Adrenal gland (tissue), 5 donors: ENCODE results near the gene SERPINA5.
A peak's percentile ranks its signal among the peaks of the same experiment; 100 is the strongest.

ENCODE experiments used
- CTCF ChIP-seq, 6 experiments: fragments of 450-650 bp in 4 of 6; fragments of 200-600 bp in 2 of 6; sonication (generic) in 1 of 6; IDR thresholded peaks; 1 replicate in 5 of 6; 2 replicates in 1 of 6; pipeline versions ENCODE4 v1.5.1 to v1.8.0; 2016 to 2021; ENCODE audit warnings: antibody characterized with exemption in 6 of 6, mild to moderate bottlenecking in 2 of 6, moderate library complexity in 1 of 6
- POLR2A ChIP-seq, 2 donors: fragments of 450-650 bp; IDR thresholded peaks; one replicate each; pipeline ENCODE4 v1.6.1; 2017; ENCODE audit warnings: antibody characterized with exemption in 2 of 2, mild to moderate bottlenecking in 2 of 2, moderate library complexity in 1 of 2
- donor health status: DM: no; HTN: no; CAD: no.

DNA sequence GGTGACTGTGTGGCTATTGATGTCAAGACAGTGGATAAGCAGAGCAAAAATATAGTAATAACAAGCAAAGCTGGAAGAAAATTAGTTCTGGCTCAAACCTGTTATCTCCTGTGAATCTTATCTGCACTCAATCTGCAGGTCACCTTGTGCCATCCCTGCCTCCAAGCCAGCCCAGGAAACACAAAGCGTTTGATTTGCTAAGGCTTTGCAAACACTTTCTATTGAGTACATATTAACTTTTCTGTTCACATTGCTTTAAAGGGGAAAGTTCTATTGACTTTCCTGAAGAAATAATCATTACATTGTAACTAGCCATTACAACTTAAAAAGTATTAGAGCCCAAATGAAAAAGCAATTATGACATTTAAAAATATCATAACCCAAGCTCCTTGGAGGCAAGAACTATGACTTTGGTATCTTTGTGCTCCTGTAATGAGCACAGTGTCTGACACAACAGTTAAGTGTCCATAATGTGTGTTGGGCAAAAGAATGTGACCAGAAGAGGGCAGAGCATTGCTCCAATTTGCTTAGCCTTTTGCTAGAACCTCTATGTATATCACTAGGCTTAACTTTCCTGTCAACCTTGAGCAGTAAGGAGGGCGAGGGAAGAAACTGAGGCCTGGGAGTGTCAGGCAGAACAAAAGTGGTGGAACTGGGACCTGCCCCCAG lies 55.7 kb downstream of the SERPINA5 start:
- TF ChIP-seq CTCF (IDR thresholded peaks at IDR 0.05) (peak in 3 of 6 experiments; percentile 11 to 23 (median 14)), POLR2A (IDR thresholded peaks at IDR 0.05) (no peak)
